Neural cell (in vitro differentiated cells): ENCODE data around the gene FHIT. TPM values are rescaled to one million over a fixed set of nuclear protein-coding genes. Genes with fewer than 3 reads are reported as not detected.

Source experiments
- H2AFZ ChIP-seq: fragments of 200-600, 300-800 bp; sonication (generic), shearing (Covaris generic); 2 replicates; pipeline ENCODE4 v1.6.0; 2014; ENCODE audit warnings: low read depth, mild to moderate bottlenecking, antibody characterized with exemption, low read length, moderate library complexity
- H3F3A ChIP-seq: fragments of 200-600 bp; shearing (Covaris generic); 2 replicates; pipeline ENCODE4 v1.6.1; 2016; ENCODE audit warnings: mild to moderate bottlenecking, moderate library complexity, mixed read lengths, antibody characterized with exemption, low read length; ENCODE audit not compliant: insufficient read depth, poor library complexity, severe bottlenecking
- H3K27ac ChIP-seq: fragments of 200-600, 300-800 bp; sonication (generic), shearing (Covaris generic); 2 replicates; pipeline ENCODE4 v1.5.1; 2014; ENCODE audit warnings: mild to moderate bottlenecking, low read length, moderate library complexity
- H3K27me3 ChIP-seq: fragments of 300-800, 200-600 bp; sonication (generic), shearing (Covaris generic); 2 replicates; pipeline ENCODE4 v1.6.0; 2014; ENCODE audit warnings: mild to moderate bottlenecking, low read depth, low read length, moderate library complexity; ENCODE audit not compliant: insufficient read depth
- H3K36me3 ChIP-seq: fragments of 300-800, 200-600 bp; sonication (generic), shearing (Covaris generic); 2 replicates; pipeline ENCODE4 v1.5.1; 2014; ENCODE audit warnings: mild to moderate bottlenecking, antibody characterized with exemption, low read length, moderate library complexity; ENCODE audit not compliant: insufficient read depth
- H3K4me2 ChIP-seq: fragments of 300-800, 200-600 bp; sonication (generic), shearing (Covaris generic); 2 replicates; pipeline ENCODE4 v1.6.0; 2014; ENCODE audit warnings: mild to moderate bottlenecking, low read length
- H3K4me3 ChIP-seq: fragments of 300-800, 200-600 bp; sonication (generic), shearing (Covaris generic); 2 replicates; pipeline ENCODE4 v1.5.1; 2014; ENCODE audit warnings: mild to moderate bottlenecking, low read length, moderate library complexity
- H3K79me2 ChIP-seq: fragments of 200-600 bp; shearing (Covaris generic); replicated peaks from 2 replicates; pipeline ENCODE4 v1.6.0; 2014; ENCODE audit warnings: mild to moderate bottlenecking, low read length, moderate library complexity; ENCODE audit not compliant: insufficient read depth
- H3K9ac ChIP-seq: fragments of 300-800, 200-600 bp; sonication (generic), shearing (Covaris generic); 2 replicates; pipeline ENCODE4 v1.6.1; 2016; ENCODE audit warnings: mild to moderate bottlenecking, low read length, mixed read lengths
- H3K9me2 ChIP-seq: fragments of 200-600 bp; shearing (Covaris generic); 2 replicates; pipeline ENCODE4 v1.6.1; 2016; ENCODE audit warnings: mild to moderate bottlenecking, low read length, mixed read lengths; ENCODE audit not compliant: insufficient read depth
- H3K9me3 ChIP-seq: fragments of 200-600, 300-800 bp; sonication (generic), shearing (Covaris generic); 2 replicates; pipeline ENCODE4 v1.6.1; 2016; ENCODE audit warnings: mild to moderate bottlenecking, mixed run types, low read length, moderate library complexity, mixed read lengths
- H4K20me1 ChIP-seq: fragments of 200-600 bp; shearing (Covaris generic); 2 replicates; pipeline ENCODE4 v1.6.1; 2016; ENCODE audit warnings: mild to moderate bottlenecking, mixed run types; ENCODE audit not compliant: insufficient read depth
- CTCF ChIP-seq: fragments of 450-650 bp; IDR thresholded peaks from 2 replicates; pipeline ENCODE4 v1.5.1; 2014; ENCODE audit warnings: antibody characterized with exemption, mild to moderate bottlenecking, moderate library complexity; ENCODE audit not compliant: poor library complexity, severe bottlenecking
- EP300 ChIP-seq: fragments of 450-650 bp; conservative IDR thresholded peaks from 2 replicates; pipeline ENCODE4 v1.6.1; 2014; ENCODE audit warnings: antibody characterized with exemption, mild to moderate bottlenecking, moderate library complexity; ENCODE audit not compliant: poor library complexity, severe bottlenecking
- EZH2 ChIP-seq: fragments of 200-600, 300-800 bp; shearing (Covaris generic), sonication (generic); IDR thresholded peaks from 2 replicates; pipeline ENCODE4 v1.6.1; 2014; ENCODE audit warnings: antibody characterized with exemption, low read length, borderline replicate concordance, mild to moderate bottlenecking; ENCODE audit not compliant: insufficient read depth, poor library complexity, severe bottlenecking
- MXI1 ChIP-seq: fragments of 450-650 bp; conservative IDR thresholded peaks from 2 replicates; pipeline ENCODE4 v1.6.1; 2014; ENCODE audit warnings: antibody characterized with exemption, mild to moderate bottlenecking; ENCODE audit not compliant: poor library complexity, severe bottlenecking
- POLR2AphosphoS5 ChIP-seq: IDR thresholded peaks from 2 replicates; pipeline ENCODE4 v1.6.1; 2012
- RAD21 ChIP-seq: fragments of 450-650 bp; conservative IDR thresholded peaks from 2 replicates; pipeline ENCODE4 v1.6.1; 2014; ENCODE audit warnings: antibody characterized with exemption, mild to moderate bottlenecking, moderate library complexity
- REST ChIP-seq: IDR thresholded peaks from 2 replicates; pipeline ENCODE4 v1.6.1; 2012; ENCODE audit warnings: borderline replicate concordance
- SMC3 ChIP-seq: fragments of 450-650 bp; conservative IDR thresholded peaks from 2 replicates; pipeline ENCODE4 v1.6.1; 2014; ENCODE audit warnings: antibody characterized with exemption, mild to moderate bottlenecking, moderate library complexity; ENCODE audit not compliant: poor library complexity
- TAF1 ChIP-seq: IDR thresholded peaks from 2 replicates; pipeline ENCODE4 v1.6.1; 2012; ENCODE audit warnings: low read depth
- polyA plus RNA-seq: library from polyadenylated mRNA; depleted of rRNA; stranded (reverse); fragments of >200 nt; gene quantifications from 2 replicates; pipeline ENCODE4 v1.2.3, GENCODE V29; 2014

Gene FHIT
- polyA plus RNA-seq, 1 donor from 2014 or later: not detected

DNA sequence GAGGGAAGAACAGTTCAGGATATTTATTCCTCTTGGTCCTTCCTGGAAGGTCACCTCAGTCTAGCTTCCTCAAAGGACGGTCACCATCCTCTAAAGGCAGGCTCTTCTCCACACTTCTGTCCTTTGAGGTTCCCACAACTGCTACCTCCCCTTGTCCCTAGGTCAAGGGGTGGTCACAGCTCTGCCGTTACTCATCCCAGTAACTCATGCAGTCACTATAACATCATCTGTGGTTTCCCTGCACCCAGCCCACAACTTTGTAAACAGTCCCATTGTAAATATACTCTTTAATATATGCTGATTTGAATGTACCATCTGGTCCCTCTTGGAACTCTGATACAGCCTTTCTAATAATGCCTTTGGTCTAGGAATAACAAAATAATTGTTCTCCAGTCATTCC lies 887.4 kb downstream of the FHIT start:
- Histone ChIP-seq H3K36me3 (no peaks in the 10 kb centered on the region), H3K27me3 (no peaks in the 10 kb centered on the region), H3K27ac (no peak overlapping the region), H3K79me2 (no peaks in the 10 kb centered on the region), H3K9ac (no peak overlapping the region), H2AFZ (no peak overlapping the region), H3K9me2 (no peaks in the 10 kb centered on the region), H3F3A (no peaks in the 10 kb centered on the region), H3K9me3 (no peaks in the 10 kb centered on the region), H4K20me1 (no peaks in the 10 kb centered on the region), H3K4me2 (no peak overlapping the region), H3K4me3 (no peak overlapping the region)
- TF ChIP-seq EZH2 (no peak), TAF1 (no peak), EP300 (no peak), REST (no peak), POLR2AphosphoS5 (no peak), RAD21 (no peak), CTCF (no peak), SMC3 (no peak), MXI1 (no peak)

GRCh38 chr3:60355825-60356224 lies 895.4 kb downstream of the FHIT start:
- Histone ChIP-seq H3K9me2 (no peaks in the 10 kb centered on the region), H3K27ac (no peak overlapping the region), H4K20me1 (no peaks in the 10 kb centered on the region), H3F3A (no peaks in the 10 kb centered on the region), H2AFZ (no peak overlapping the region), H3K9ac (no peak overlapping the region), H3K79me2 (no peaks in the 10 kb centered on the region), H3K4me3 (no peak overlapping the region), H3K36me3 (no peaks in the 10 kb centered on the region), H3K27me3 (no peaks in the 10 kb centered on the region), H3K4me2 (no peak overlapping the region), H3K9me3 (no peaks in the 10 kb centered on the region)
- TF ChIP-seq TAF1: no peak
- no peak for TF ChIP-seq RAD21
- no peak for TF ChIP-seq EZH2
- no peak for TF ChIP-seq POLR2AphosphoS5
- TF ChIP-seq REST: no peak
- no peak for TF ChIP-seq SMC3
- TF ChIP-seq MXI1: no peak
- no peak for TF ChIP-seq CTCF
- no peak for TF ChIP-seq EP300
